Fibroblast of skin of right quadriceps (primary cell): ENCODE data around the gene RBBP7.
A peak's percentile ranks its signal among the peaks of the same experiment; 100 is the strongest.

ENCODE experiments used
- DNase-seq: peaks from one replicate; pipeline ENCODE4 v3.0.0-alpha.2; 2013

Gene RBBP7

DNA sequence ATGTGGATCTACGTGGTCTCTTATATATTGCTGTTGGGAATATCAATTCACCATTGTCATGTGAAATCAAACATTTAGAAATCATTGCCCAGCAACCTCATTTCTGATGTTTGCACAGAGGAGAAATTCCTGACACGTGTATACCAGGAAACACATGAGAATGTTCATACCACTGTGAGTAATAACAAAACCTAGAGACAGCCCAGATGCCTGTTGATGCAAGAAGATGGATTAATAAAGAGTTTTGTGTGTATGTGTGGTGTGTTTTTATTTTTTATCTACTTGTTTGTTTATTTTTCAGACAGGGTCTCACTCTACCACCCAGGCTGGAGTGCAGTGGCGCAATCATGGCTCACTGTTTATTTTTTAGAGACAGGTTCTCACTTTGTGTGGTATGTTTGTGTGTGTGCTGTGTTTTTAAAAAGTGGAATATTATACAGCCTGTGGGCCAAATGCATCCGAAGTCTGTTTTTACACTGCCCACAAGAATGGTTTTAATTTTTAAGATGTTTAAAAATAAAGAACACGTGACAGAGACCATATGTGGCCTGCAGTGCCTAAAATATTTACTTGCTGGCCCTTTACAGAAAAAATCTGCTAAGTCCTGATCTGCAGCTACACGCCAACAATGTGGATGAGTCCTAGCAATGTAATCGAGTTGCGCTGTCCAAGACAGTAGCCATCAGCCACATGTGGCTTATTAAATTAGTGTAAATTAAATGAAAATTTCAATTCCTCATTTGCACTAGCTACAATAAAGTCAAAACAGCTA lies 44.7 kb downstream of the RBBP7 start:
- peak; percentile 37 for DNase-seq

GRCh38 chrX:16822723-16823122 lies 47.4 kb downstream of the RBBP7 start:
- DNase-seq: peak; percentile 58

- no peak for DNase-seq
These were observed 50.5 kb downstream of the RBBP7 start for GRCh38 chrX:16819634-16820033.

- DNase-seq: no peak
These were observed 55.6 kb downstream of the RBBP7 start for GRCh38 chrX:16814597-16814996.

GRCh38 chrX:16807976-16808542 lies 62.1 kb downstream of the RBBP7 start:
- DNase-seq: no peak

DNA sequence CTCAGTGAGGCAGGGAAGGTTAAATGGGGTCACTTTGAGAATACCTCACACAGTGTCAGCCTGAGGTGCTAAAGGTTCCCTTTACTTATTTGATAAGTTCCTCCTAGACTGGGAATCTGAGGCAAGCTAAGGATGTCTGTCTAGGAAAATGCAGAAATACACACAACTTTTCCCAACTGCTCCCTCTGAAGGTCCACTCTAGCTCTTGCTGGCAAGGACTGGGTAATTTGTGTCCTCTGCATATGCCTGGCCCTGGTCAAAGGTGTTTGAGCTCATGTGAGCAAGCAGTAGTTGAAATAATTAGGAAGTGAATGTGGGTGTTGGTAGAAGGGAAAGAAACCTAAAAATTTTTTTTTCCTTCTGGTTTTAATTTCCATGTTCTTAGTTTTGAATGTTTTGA lies 62.6 kb downstream of the RBBP7 start:
- DNase-seq: no peak

GRCh38 chrX:16804923-16805464 lies 65.2 kb downstream of the RBBP7 start:
- DNase-seq: no peak

DNA sequence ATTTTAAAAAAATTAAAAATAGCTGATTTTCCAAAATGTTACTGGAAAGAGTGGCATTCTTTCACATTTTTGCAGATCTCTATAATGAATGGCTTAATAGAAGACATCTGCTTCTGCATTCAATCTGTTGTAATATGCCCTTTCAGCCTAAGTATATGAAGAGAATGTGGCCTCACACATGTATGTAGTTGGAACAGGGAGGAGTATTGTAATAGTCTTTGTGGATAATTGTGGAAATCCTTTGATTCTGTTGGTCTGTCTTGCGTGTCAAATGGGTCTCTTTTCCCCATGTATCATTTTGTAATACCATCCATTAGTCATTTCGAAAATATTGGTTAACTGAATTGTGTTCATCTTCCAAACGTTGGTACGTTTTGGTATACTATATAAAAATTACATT lies 72.3 kb downstream of the RBBP7 start:
- DNase-seq: peak; percentile 34

DNA sequence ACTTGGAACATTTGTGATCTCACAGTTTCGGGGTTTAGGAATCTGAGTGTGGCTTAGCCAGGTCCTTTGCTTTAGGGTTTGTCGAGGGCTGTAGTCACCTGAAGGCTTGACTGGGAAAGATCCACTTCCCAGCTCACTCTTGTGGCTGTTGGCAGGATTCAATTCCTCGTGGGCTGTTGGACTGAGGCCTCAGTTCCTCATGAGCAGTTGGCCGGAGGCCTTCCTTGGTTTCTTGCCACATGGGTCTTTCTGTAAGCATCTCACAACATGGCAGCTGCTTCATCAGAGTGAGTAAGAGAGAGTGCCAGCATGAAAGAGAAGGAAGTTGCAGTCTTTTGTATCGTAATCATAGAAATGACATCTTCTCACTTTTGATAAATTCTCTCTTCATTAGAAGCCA lies 72.8 kb downstream of the RBBP7 start:
- DNase-seq: peak; percentile 20

DNA sequence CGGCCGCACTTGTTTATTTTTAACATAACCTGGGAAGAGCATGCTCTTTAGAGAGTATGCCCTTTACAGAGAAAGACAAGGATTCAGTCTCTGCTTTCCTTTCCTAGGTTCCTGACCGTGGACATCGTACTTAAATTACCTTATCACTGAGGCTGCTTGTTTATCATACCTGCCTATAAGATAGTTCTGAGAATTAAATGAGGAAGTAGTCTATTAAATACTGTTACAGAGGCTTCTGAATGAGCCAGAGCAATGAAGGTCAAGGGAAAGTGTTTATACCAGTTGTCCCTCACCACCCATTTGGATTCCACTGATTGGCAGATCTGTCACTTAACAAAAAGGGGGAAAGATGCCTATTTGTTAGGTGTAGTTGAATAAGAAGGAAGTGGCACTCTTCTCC lies 73.9 kb downstream of the RBBP7 start:
- DNase-seq: no peak
